H1 (cell line): ENCODE results near the gene DHRS4. TPM values are rescaled to one million over a fixed set of nuclear protein-coding genes. Genes with fewer than 3 reads are reported as not detected.

Experiments used
- CTCF ChIA-PET: fragments of 300-600 bp; sonication (Branson Sonifier 250); formaldehyde crosslinking; loops from one replicate; lab custom pipeline; 2021; ENCODE audit not compliant: partially characterized antibody; lab: Charles Lee
- POLR2A ChIA-PET: fragments of 300-600 bp; sonication (Branson Sonifier 250); formaldehyde crosslinking; loops from one replicate; lab custom pipeline; 2021; ENCODE audit warnings: inconsistent platforms; ENCODE audit not compliant: partially characterized antibody; lab: Charles Lee
- DNase-seq, 2 experiments: peaks; one replicate each; pipeline versions ENCODE4 v3.0.0 to v3.0.0-alpha.2; 2010 to 2022; ENCODE audit warnings: low spot score in 2 of 2, low read depth in 1 of 2, mixed read lengths in 1 of 2
- FAIRE-seq: peaks from 2 replicates; lab custom pipeline; 2011; peaks lifted over from hg19 to GRCh38; lab: Jason Lieb, UNC
- H2AFZ ChIP-seq: 2 replicates; pipeline ENCODE4 v1.8.1; 2012; ENCODE audit warnings: low read length, inconsistent platforms
- H2AK5ac ChIP-seq: 2 replicates; pipeline ENCODE4 v1.6.1; 2013; ENCODE audit warnings: low read depth, low read length
- H2BK120ac ChIP-seq: replicated peaks from 2 replicates; pipeline ENCODE3; 2013; ENCODE audit warnings: low read depth, low read length, inconsistent platforms
- H2BK12ac ChIP-seq: 2 replicates; pipeline ENCODE4 v1.6.1; 2013; ENCODE audit warnings: low read depth, low read length
- H2BK15ac ChIP-seq: 2 replicates; pipeline ENCODE4 v1.6.1; 2013; ENCODE audit warnings: low read length
- H2BK20ac ChIP-seq: 2 replicates; pipeline ENCODE4 v1.6.1; 2013; ENCODE audit warnings: low read length
- H2BK5ac ChIP-seq: 2 replicates; pipeline ENCODE4 v1.6.1; 2013; ENCODE audit warnings: low read depth, low read length
- H3K14ac ChIP-seq: 2 replicates; pipeline ENCODE4 v1.6.1; 2013; ENCODE audit warnings: inconsistent platforms; ENCODE audit not compliant: insufficient read length
- H3K18ac ChIP-seq: 2 replicates; pipeline ENCODE4 v1.6.1; 2013; ENCODE audit warnings: low read length; ENCODE audit errors: extremely low read depth
- H3K23ac ChIP-seq: 2 replicates; pipeline ENCODE4 v1.6.1; 2013; ENCODE audit warnings: inconsistent platforms; ENCODE audit not compliant: insufficient read length
- H3K23me2 ChIP-seq: 2 replicates; pipeline ENCODE4 v1.6.1; 2013; ENCODE audit warnings: low read depth, low read length
- H3K27ac ChIP-seq: 2 replicates; pipeline ENCODE4 v1.6.1; 2011; ENCODE audit warnings: low read depth, low read length, inconsistent platforms
- H3K27me3 ChIP-seq, 4 experiments: replicated peaks in 1 of 4; 1 replicate in 1 of 4; 2 replicates in 3 of 4; pipeline versions ENCODE4 v1.6.1 to v1.8.1; 2011 to 2013; ENCODE audit warnings: low read length in 3 of 4, mild to moderate bottlenecking in 3 of 4, inconsistent platforms in 2 of 4, mixed read lengths in 2 of 4, moderate library complexity in 1 of 4; ENCODE audit not compliant: control insufficient read depth in 3 of 4, insufficient read depth in 3 of 4; ENCODE audit errors: extremely low read depth in 1 of 4
- H3K36me3 ChIP-seq, 4 experiments: 2 replicates each; pipeline versions ENCODE4 v1.6.1 to v1.8.1; 2011 to 2013; ENCODE audit warnings: mild to moderate bottlenecking in 4 of 4, low read length in 3 of 4, moderate library complexity in 2 of 4, control low read depth in 1 of 4, inconsistent platforms in 1 of 4; ENCODE audit not compliant: insufficient read depth in 4 of 4, control insufficient read depth in 2 of 4
- H3K4ac ChIP-seq: replicated peaks from 2 replicates; pipeline ENCODE3; 2013; ENCODE audit warnings: low read length, low read depth, mixed read lengths, inconsistent platforms; ENCODE audit not compliant: insufficient read length
- H3K4me1 ChIP-seq, 4 experiments: replicated peaks in 1 of 4; 1 replicate in 1 of 4; 2 replicates in 3 of 4; pipeline versions ENCODE4 v1.6.1 to v1.8.1; 2011 to 2013; ENCODE audit warnings: low read length in 3 of 4, inconsistent platforms in 2 of 4, mixed read lengths in 1 of 4; ENCODE audit not compliant: insufficient read depth in 4 of 4, control insufficient read depth in 3 of 4
- H3K4me2 ChIP-seq, 2 experiments: 2 replicates each; pipeline versions ENCODE4 v1.6.1 to v1.8.1; 2011 to 2013; ENCODE audit warnings: low read depth in 2 of 2, low read length in 2 of 2, control low read depth in 1 of 2, inconsistent platforms in 1 of 2, mild to moderate bottlenecking in 1 of 2; ENCODE audit not compliant: insufficient read depth in 1 of 2
- H3K4me3 ChIP-seq, 4 experiments: fragments of 200-600, 300-600 bp in 1 of 4; sonication (generic), shearing (Covaris generic), sonication (Bioruptor Twin) in 1 of 4; 2 replicates each; pipeline versions ENCODE4 v1.5.1 to v1.8.1; 2011 to 2016; ENCODE audit warnings: low read length in 4 of 4, low read depth in 3 of 4, control low read depth in 2 of 4, inconsistent platforms in 2 of 4, mild to moderate bottlenecking in 2 of 4, mixed read lengths in 1 of 4, moderate library complexity in 1 of 4; ENCODE audit not compliant: insufficient read depth in 2 of 4; ENCODE audit errors: extremely low read depth in 1 of 4
- H3K56ac ChIP-seq: replicated peaks from 2 replicates; pipeline ENCODE3; 2013; ENCODE audit warnings: low read depth, mild to moderate bottlenecking, mixed read lengths, low read length, inconsistent platforms; ENCODE audit not compliant: insufficient read length
- H3K79me1 ChIP-seq: 2 replicates; pipeline ENCODE4 v1.6.1; 2013; ENCODE audit warnings: low read depth, low read length, control low read depth
- H3K79me2 ChIP-seq, 2 experiments: 2 replicates each; pipeline versions ENCODE4 v1.6.1 to v1.8.1; 2012 to 2013; ENCODE audit warnings: low read length in 2 of 2, mild to moderate bottlenecking in 2 of 2, inconsistent platforms in 1 of 2; ENCODE audit not compliant: insufficient read depth in 2 of 2, control insufficient read depth in 1 of 2
- H3K9ac ChIP-seq, 4 experiments: replicated peaks in 1 of 4; 1 replicate in 1 of 4; 2 replicates in 3 of 4; pipeline versions ENCODE4 v1.6.1 to v1.8.1; 2011 to 2013; ENCODE audit warnings: low read depth in 3 of 4, low read length in 3 of 4, control low read depth in 2 of 4, mild to moderate bottlenecking in 2 of 4, moderate library complexity in 2 of 4, inconsistent platforms in 1 of 4; ENCODE audit errors: extremely low read depth in 1 of 4
- H3K9me3 ChIP-seq, 2 experiments: 2 replicates each; pipeline versions ENCODE4 v1.6.1 to v1.8.1; 2012 to 2013; ENCODE audit warnings: mild to moderate bottlenecking in 2 of 2, moderate library complexity in 2 of 2, control low read depth in 1 of 2, inconsistent platforms in 1 of 2, low read depth in 1 of 2, low read length in 1 of 2, mixed read lengths in 1 of 2; ENCODE audit not compliant: insufficient read depth in 2 of 2
- H4K20me1 ChIP-seq, 2 experiments: replicated peaks in 1 of 2; 2 replicates each; pipeline versions ENCODE3 to v1.8.1; 2011 to 2013; ENCODE audit warnings: inconsistent platforms in 2 of 2, low read length in 2 of 2, mild to moderate bottlenecking in 1 of 2; ENCODE audit not compliant: insufficient read depth in 2 of 2, control insufficient read depth in 1 of 2
- H4K5ac ChIP-seq: 2 replicates; pipeline ENCODE4 v1.6.1; 2013; ENCODE audit warnings: low read length, low read depth, mixed read lengths, inconsistent platforms; ENCODE audit not compliant: insufficient read length
- H4K8ac ChIP-seq: 2 replicates; pipeline ENCODE4 v1.8.0; 2013; ENCODE audit warnings: mild to moderate bottlenecking, moderate library complexity, low read length, inconsistent platforms; ENCODE audit not compliant: insufficient read depth; ENCODE audit errors: extremely low read depth
- H4K91ac ChIP-seq: replicated peaks from 2 replicates; pipeline ENCODE3; 2013; ENCODE audit warnings: low read length, mixed read lengths, inconsistent platforms; ENCODE audit not compliant: insufficient read length
- CTCF ChIP-seq, 3 experiments: IDR thresholded peaks; 1 replicate in 2 of 3; 2 replicates in 1 of 3; pipeline versions ENCODE4 v1.5.1 to v1.6.1; 2011; ENCODE audit warnings: low read length in 3 of 3, mild to moderate bottlenecking in 3 of 3, inconsistent platforms in 2 of 3, low read depth in 1 of 3, moderate library complexity in 1 of 3; ENCODE audit not compliant: insufficient read depth in 1 of 3; ENCODE audit errors: control extremely low read depth in 1 of 3
- RAD21 ChIP-seq, 2 experiments: IDR thresholded peaks in 1 of 2; conservative IDR thresholded peaks in 1 of 2; 2 replicates each; pipeline ENCODE4 v1.6.1; 2011; ENCODE audit warnings: low read depth in 2 of 2, low read length in 2 of 2, improper control_type of control experiment in 1 of 2, inconsistent platforms in 1 of 2, mild to moderate bottlenecking in 1 of 2, moderate library complexity in 1 of 2
- TAF7 ChIP-seq: optimal IDR thresholded peaks from 2 replicates; pipeline ENCODE3; 2011; ENCODE audit warnings: low read depth, mild to moderate bottlenecking, inconsistent platforms, low read length, moderate library complexity, borderline replicate concordance
- TCF12 ChIP-seq: IDR thresholded peaks from 2 replicates; pipeline ENCODE4 v1.6.1; 2011; ENCODE audit warnings: low read depth, mild to moderate bottlenecking, low read length
- YY1 ChIP-seq: IDR thresholded peaks from 2 replicates; pipeline ENCODE4 v1.6.1; 2011; ENCODE audit warnings: low read depth, mild to moderate bottlenecking, low read length
- WGBS, 2 experiments: shearing (Covaris generic) in 1 of 2; methylation state at CpG; one replicate each; pipeline versions ENCODE4 v1.1.6 to v1.1.7; 2013 to 2015; ENCODE audit warnings: low lambda C conversion rate in 2 of 2, mixed read lengths in 2 of 2, inconsistent platforms in 1 of 2, low coverage in 1 of 2, missing lambda C conversion rate in 1 of 2; ENCODE audit not compliant: insufficient replicate concordance in 2 of 2, insufficient coverage in 1 of 2, insufficient read length in 1 of 2; ENCODE audit errors: extremely low coverage in 1 of 2, missing lambda C conversion rate in 1 of 2; 5-methylcytosine and 5-hydroxymethylcytosine counted together
- polyA plus RNA-seq, 7 experiments: library from polyadenylated mRNA; depleted of rRNA in 3 of 7; stranded (reverse) in 5 of 7; unstranded in 2 of 7; fragments of >200 nt in 5 of 7; fragments of 200-250 nt in 2 of 7; gene quantifications; 1 replicate in 5 of 7; 2 replicates in 1 of 7; 4 replicates in 1 of 7; pipeline versions ENCODE4 v1.2.1 to v1.2.3, GENCODE V29; 2011 to 2013; ENCODE audit warnings: missing spikeins in 2 of 7, mixed read lengths in 2 of 7
- total RNA-seq: library from RNA; stranded (reverse); fragmentation: NEBNext Ultra II Directional; extraction: Animal tissue kit (Norgen Biotek cat#: 25700); gene quantifications from 2 replicates; pipeline ENCODE4 v1.2.1, GENCODE V29; 2021
- TF ChIP-seq, protein P1 (sequence below): IDR thresholded peaks from 2 replicates; pipeline ENCODE4 v1.6.1; 2011; ENCODE audit warnings: low read length, improper control_type of control experiment

Gene DHRS4
- total and polyA plus RNA-seq, 2 of the 8 experiments (the other 6 are each of a cell fraction or from before 2014, with no cell fraction given), result 11.7 to 16.2 TPM

DNA sequence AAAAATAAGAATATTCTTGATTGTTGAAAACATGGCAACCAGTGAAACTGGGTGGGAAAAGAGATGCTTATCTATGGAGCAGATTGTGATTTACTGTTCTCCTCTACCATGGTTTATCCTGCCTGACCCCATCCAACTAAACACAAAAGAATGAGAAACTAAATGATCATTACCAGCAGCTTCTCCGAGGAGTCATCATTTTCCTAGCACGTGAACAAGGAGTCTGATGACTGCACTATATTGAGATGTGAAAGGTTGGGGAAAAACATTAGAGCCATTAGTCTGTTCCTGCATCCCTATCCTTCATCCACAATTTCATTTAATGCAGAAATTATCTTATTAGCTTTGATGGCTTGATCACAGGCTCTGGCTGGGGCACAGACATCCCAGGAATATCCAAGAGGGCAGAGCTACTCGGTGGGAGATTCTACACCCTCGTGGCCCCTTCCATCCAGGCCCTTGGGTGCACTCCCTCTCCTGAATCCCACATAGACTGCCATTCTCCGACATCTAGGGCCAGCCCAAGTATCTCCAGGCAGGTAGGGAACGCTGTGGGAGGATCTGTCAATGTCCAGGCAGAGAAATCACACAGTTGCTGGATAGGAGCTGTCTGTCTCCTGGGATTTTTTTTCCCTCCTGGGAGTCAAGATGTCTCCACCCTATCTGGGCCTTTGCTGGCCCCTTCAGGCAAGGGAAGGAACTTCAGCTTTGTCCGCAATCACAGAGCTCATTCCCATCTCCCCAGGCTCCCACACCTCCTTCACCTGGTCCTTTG lies 43.3 kb upstream of the DHRS4 start:
- Histone ChIP-seq H4K8ac (no peak overlapping the region; the same call in 1 of the 2 replicates), H3K56ac (no peak overlapping the region), H3K79me2 (no peaks in the 10 kb centered on the region), H3K18ac (0 out of 2 replicates have a peak overlapping the region, but pooled peaks have one; percentile 66), H3K27ac (no peak overlapping the region), H3K4ac (no peak overlapping the region), H4K20me1 (no peaks in the 10 kb centered on the region), H3K4me3 (no peak overlapping the region), H4K91ac (no peak overlapping the region), H3K4me2 (no peak overlapping the region), H3K9ac (no peak overlapping the region), H2BK15ac (no peak overlapping the region), H3K79me1 (no peaks in the 10 kb centered on the region), H2AK5ac (no peak overlapping the region), H2AFZ (peak overlapping the region; percentile 94), H2BK5ac (no peak overlapping the region), H3K9me3 (no peaks in the 10 kb centered on the region), H3K23me2 (no peaks in the 10 kb centered on the region), H3K14ac (no peak overlapping the region), H3K23ac (no peak overlapping the region), H4K5ac (no peak overlapping the region), H2BK20ac (no peak overlapping the region), H2BK12ac (peak overlapping the region; percentile 80; the same call in 1 of the 2 replicates), H3K27me3 (no peaks in the 10 kb centered on the region), H3K4me1 (peaks cover 0 to 9% (median 4%) of the 10 kb centered on the region in 4 experiments; a peak in 3 of 7 replicates), H3K36me3 (no peaks in the 10 kb centered on the region), H2BK120ac (no peak overlapping the region)
- DNase-seq (peak; percentile 81 to 92), FAIRE-seq (peak; percentile 98)
- CTCF ChIA-PET, result interaction anchor here (0.5 to 8.7 kb wide), 55 partner anchors 9 to 651 kb away, joined by 3 to 77 read pairs (median 4); partner anchors contain the start of genes AP1G2, DHRS2 and DHRS4
- POLR2A ChIA-PET, result interaction anchor here (0.6 to 1.5 kb wide), 2 partner anchors 215 to 236 kb away, joined by 3 to 4 read pairs; no protein-coding TSS in a partner anchor
- TF ChIP-seq, protein P1, sequence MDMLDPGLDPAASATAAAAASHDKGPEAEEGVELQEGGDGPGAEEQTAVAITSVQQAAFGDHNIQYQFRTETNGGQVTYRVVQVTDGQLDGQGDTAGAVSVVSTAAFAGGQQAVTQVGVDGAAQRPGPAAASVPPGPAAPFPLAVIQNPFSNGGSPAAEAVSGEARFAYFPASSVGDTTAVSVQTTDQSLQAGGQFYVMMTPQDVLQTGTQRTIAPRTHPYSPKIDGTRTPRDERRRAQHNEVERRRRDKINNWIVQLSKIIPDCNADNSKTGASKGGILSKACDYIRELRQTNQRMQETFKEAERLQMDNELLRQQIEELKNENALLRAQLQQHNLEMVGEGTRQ, result no peak
- TF ChIP-seq TCF12, result peak; percentile 74; the same call in 1 of the 2 replicates
- no peak for TF ChIP-seq TAF7
- TF ChIP-seq CTCF (IDR thresholded peaks at IDR 0.05; ENCODE audit: control extremely low read depth in 1 of 3, insufficient read depth in 1 of 3, low read depth in 1 of 3, low read length in 3 of 3), result peak; percentile 67 to 93 (median 84)
- peak; percentile 69; the same call in 1 of the 2 replicates for TF ChIP-seq YY1
- TF ChIP-seq RAD21 (IDR thresholded peaks at IDR 0.05 in 1 of 2, conservative IDR thresholded peaks at IDR 0.05 in 1 of 2; ENCODE audit: low read depth in 2 of 2, low read length in 2 of 2), result peak; percentile 93
- 60% methylated on average over 7 of the region's 7 CpGs; no CpG with 5 or more reads in 1 of the 2 experiments for WGBS, 2 experiments
